NT2/D1 (cell line): ENCODE measurements around the gene NMRK2.
"Not testable (repeated sequence)": the region's sequence is repeated elsewhere in the genome, so short reads cannot be mapped to it uniquely, and the experiment has no call there.

Experiments
- DNase-seq: peaks from one replicate; pipeline ENCODE4 v3.0.0-alpha.2; 2011; ENCODE audit warnings: low read depth, low spot score
- H3K27me3 ChIP-seq: 2 replicates; pipeline ENCODE4 v1.6.0; 2011; ENCODE audit warnings: mild to moderate bottlenecking; ENCODE audit not compliant: insufficient read length, insufficient read depth
- H3K36me3 ChIP-seq: 2 replicates; pipeline ENCODE4 v1.6.1; 2011; ENCODE audit warnings: mild to moderate bottlenecking, low read length, mixed read lengths; ENCODE audit not compliant: insufficient read depth, insufficient read length
- H3K4me1 ChIP-seq: 2 replicates; pipeline ENCODE4 v1.5.1; 2011; ENCODE audit not compliant: insufficient read depth, insufficient read length
- H3K4me3 ChIP-seq: 2 replicates; pipeline ENCODE4 v1.5.1; 2011; ENCODE audit warnings: low read depth; ENCODE audit not compliant: insufficient read length
- H3K9ac ChIP-seq: 2 replicates; pipeline ENCODE4 v1.6.0; 2011; ENCODE audit warnings: low read depth; ENCODE audit not compliant: insufficient read length
- H3K9me3 ChIP-seq: 2 replicates; pipeline ENCODE4 v1.5.1; 2011; ENCODE audit warnings: mild to moderate bottlenecking, low read length; ENCODE audit not compliant: insufficient read depth
- SUZ12 ChIP-seq: IDR thresholded peaks from 2 replicates; pipeline ENCODE4 v1.6.1; 2011; ENCODE audit not compliant: insufficient read length, insufficient read depth; ENCODE audit errors: extremely low read depth
- YY1 ChIP-seq: IDR thresholded peaks from 2 replicates; pipeline ENCODE4 v1.6.1; 2011; ENCODE audit not compliant: insufficient read length, insufficient read depth
- ZNF274 ChIP-seq: IDR thresholded peaks from 2 replicates; pipeline ENCODE4 v1.6.1; 2011; ENCODE audit warnings: mild to moderate bottlenecking, low read depth, low read length

Gene NMRK2

GRCh38 chr19:3942790-3943409, 10.0 kb downstream of the NMRK2 start:
- peaks cover 16% of the 10 kb centered on the region for H3K36me3 ChIP-seq
- no peak overlapping the region for H3K4me3 ChIP-seq
- TF ChIP-seq YY1 (no peak), ZNF274 (no peak), SUZ12 (no peak)
- no peaks in the 10 kb centered on the region for H3K9me3 ChIP-seq
- H3K9ac ChIP-seq = no peak overlapping the region
- no peak for DNase-seq
- H3K4me1 ChIP-seq = peaks cover 4% of the 10 kb centered on the region
- no peaks in the 10 kb centered on the region for H3K27me3 ChIP-seq

- H3K9me3 ChIP-seq = no peaks in the 10 kb centered on the region
- H3K9ac ChIP-seq = no peak overlapping the region
- no peaks in the 10 kb centered on the region for H3K27me3 ChIP-seq
- no peak overlapping the region for H3K4me3 ChIP-seq
- peaks cover 2% of the 10 kb centered on the region for H3K4me1 ChIP-seq
- no peak for TF ChIP-seq ZNF274
- no peak for TF ChIP-seq YY1
- no peak for TF ChIP-seq SUZ12
- peaks cover 18% of the 10 kb centered on the region for H3K36me3 ChIP-seq
- DNase-seq = no peak
Observed at GRCh38 chr19:3944018-3944721, 11.3 kb downstream of the NMRK2 start.

- Histone ChIP-seq H3K4me3 (no peak overlapping the region), H3K4me1 (peaks cover 6% of the 10 kb centered on the region), H3K9ac (no peak overlapping the region), H3K27me3 (no peaks in the 10 kb centered on the region), H3K36me3 (peaks cover 19% of the 10 kb centered on the region), H3K9me3 (no peaks in the 10 kb centered on the region)
- DNase-seq = no peak
- TF ChIP-seq SUZ12 (no peak), YY1 (no peak), ZNF274 (no peak)
Observed at GRCh38 chr19:3945838-3946237, 13.0 kb downstream of the NMRK2 start.

GRCh38 chr19:3947316-3947933, 14.6 kb downstream of the NMRK2 start:
- H3K4me3 ChIP-seq = not testable (repeated sequence)

GRCh38 chr19:3949294-3949693, 16.4 kb downstream of the NMRK2 start:
- no peaks in the 10 kb centered on the region for H3K27me3 ChIP-seq
- H3K4me1 ChIP-seq = peaks cover 25% of the 10 kb centered on the region
- TF ChIP-seq SUZ12 (no peak), YY1 (no peak), ZNF274 (no peak)
- H3K9me3 ChIP-seq = no peaks in the 10 kb centered on the region
- H3K36me3 ChIP-seq = peaks cover 26% of the 10 kb centered on the region
- no peak for DNase-seq
- no peak overlapping the region for H3K4me3 ChIP-seq
- no peak overlapping the region for H3K9ac ChIP-seq

More at GRCh38 chr19:3947316-3947933, 14.6 kb downstream of the NMRK2 start:
- not testable (repeated sequence) for H3K9ac ChIP-seq, H3K9me3 ChIP-seq, DNase-seq, H3K27me3 ChIP-seq
- Histone ChIP-seq H3K4me1 (peaks cover 15% of the 10 kb centered on the region), H3K36me3 (peaks cover 26% of the 10 kb centered on the region)

- Histone ChIP-seq H3K9me3 (no peaks in the 10 kb centered on the region), H3K36me3 (peaks cover 28% of the 10 kb centered on the region), H3K27me3 (no peaks in the 10 kb centered on the region), H3K9ac (peak overlapping the region; percentile 50), H3K4me1 (peaks cover 25% of the 10 kb centered on the region), H3K4me3 (no peak overlapping the region)
- TF ChIP-seq YY1 (no peak), ZNF274 (no peak), SUZ12 (no peak)
- DNase-seq = no peak
Observed at GRCh38 chr19:3949997-3950859, 17.4 kb downstream of the NMRK2 start.
